ENCODE measurements around the gene STOX2. TPM values are rescaled to one million over a fixed set of nuclear protein-coding genes. Genes with fewer than 3 reads are reported as not detected.

Gene STOX2
- total and polyA plus RNA-seq, 2 donors (not counting 3 experiments of a cell fraction or from before 2014, with no cell fraction given): 0.03 to 0.24 TPM

- TF ChIP-seq POLR2AphosphoS5 (IDR thresholded peaks at IDR 0.05; ENCODE audit: insufficient read depth, low read depth, low read length) (no peak), MYC (IDR thresholded peaks at IDR 0.05; ENCODE audit: low read depth, low read length) (no peak), MAX (IDR thresholded peaks at IDR 0.05; ENCODE audit: insufficient read depth, insufficient read length) (no peak), POLR2A (IDR thresholded peaks at IDR 0.05; ENCODE audit: low read depth, low read length) (no peak), CTCF (IDR thresholded peaks at IDR 0.05; ENCODE audit: extremely low read depth in 1 of 2, insufficient read depth in 1 of 2, low read depth in 1 of 2, low read length in 2 of 2) (no peak), GATA2 (IDR thresholded peaks at IDR 0.05; ENCODE audit: insufficient read depth, insufficient read length, low read depth, low read length) (no peak), EZH2 (IDR thresholded peaks at IDR 0.05; ENCODE audit: borderline replicate concordance, low read depth, low read length, severe bottlenecking) (no peak), JUN (IDR thresholded peaks at IDR 0.05; ENCODE audit: borderline replicate concordance, insufficient read depth, insufficient read length, low read depth) (no peak), FOS (IDR thresholded peaks at IDR 0.05; ENCODE audit: borderline replicate concordance, insufficient read depth, low read length) (no peak)
- FAIRE-seq: no peak
- ChIA-PET POLR2A (no interaction called here), CTCF (no interaction called here)
- Histone ChIP-seq H3K9me1 (replicated peaks; ENCODE audit: control insufficient read depth, extremely low read depth, insufficient read depth, low read length) (no peaks in the 10 kb centered on the region), H3K4me1 (ENCODE audit: control insufficient read depth, extremely low read depth, insufficient read depth, low read length) (no peaks in the 10 kb centered on the region), H3K27ac (ENCODE audit: insufficient read depth, low read depth, low read length) (no peak overlapping the region), H2AFZ (ENCODE audit: low read depth, low read length) (no peak overlapping the region), H4K20me1 (replicated peaks; ENCODE audit: control insufficient read depth, extremely low read depth, insufficient read depth, low read length) (no peaks in the 10 kb centered on the region), H3K36me3 (ENCODE audit: control insufficient read depth in 2 of 2, extremely low read depth in 1 of 2, insufficient read depth in 2 of 2, low read length in 2 of 2) (no peaks in the 10 kb centered on the region), H3K9ac (replicated peaks; ENCODE audit: extremely low read depth, insufficient read depth, low read length) (no peak overlapping the region), H3K4me2 (ENCODE audit: insufficient read depth, low read length) (no peak overlapping the region), H3K79me2 (ENCODE audit: control insufficient read depth, insufficient read depth, low read length) (no peaks in the 10 kb centered on the region), H3K4me3 (replicated peaks in 1 of 3; ENCODE audit: insufficient read depth in 1 of 3, low read depth in 1 of 3, low read length in 3 of 3) (no peak overlapping the region), H3K9me3 (replicated peaks; ENCODE audit: control insufficient read depth, insufficient read depth, low read length) (no peaks in the 10 kb centered on the region), H3K27me3 (ENCODE audit: control insufficient read depth in 2 of 2, insufficient read depth in 2 of 2, low read length in 2 of 2) (no peaks in the 10 kb centered on the region)
- intact Hi-C loops (cut with micrococcal nuclease) (no loop called here), dilution Hi-C loops (cut with MboI; ENCODE audit: extremely low pct_ligation_motif_present, low sequenced_read_pairs) (no loop called here)
- no TSS peak for BruUV-seq (replicated peaks)
- DNase-seq (ENCODE audit: low read depth, low spot score): no peak
These were observed 21.8 kb downstream of the STOX2 start for GRCh38 chr4:183926950-183927349.
